ENCODE data around the gene PHC2. TPM values are rescaled to one million over a fixed set of nuclear protein-coding genes. Genes with fewer than 3 reads are reported as not detected.
"Not testable (repeated sequence)": the region's sequence is repeated elsewhere in the genome, so short reads cannot be mapped to it uniquely, and the experiment has no call there.

Gene PHC2
- total RNA-seq, 1 donor from 2014 or later: 36.1 TPM

DNA sequence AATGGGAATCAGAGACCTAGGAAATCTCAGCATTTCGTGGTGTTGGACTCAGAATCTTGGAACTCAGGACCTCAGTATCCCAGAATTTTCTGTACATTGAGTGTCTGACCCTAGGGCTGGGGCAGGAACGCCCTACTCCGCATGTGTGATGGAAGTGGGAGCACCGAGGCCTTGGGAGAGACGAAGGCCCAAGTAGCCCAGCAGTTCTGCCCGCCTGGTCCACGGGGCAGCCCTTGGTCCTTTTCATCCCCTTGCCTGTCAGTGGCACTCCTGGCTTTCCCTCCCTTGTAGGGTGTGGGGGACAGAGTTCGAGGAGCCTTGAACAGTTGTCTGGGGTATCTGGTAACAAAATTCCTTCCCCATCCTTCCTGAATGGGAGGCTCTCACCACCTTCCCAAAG is 120.2 kb downstream of the PHC2 start:
- no peak for DNase-seq

GRCh38 chr1:33309351-33309750 is 121.5 kb downstream of the PHC2 start:
- DNase-seq: not testable (repeated sequence)

DNA sequence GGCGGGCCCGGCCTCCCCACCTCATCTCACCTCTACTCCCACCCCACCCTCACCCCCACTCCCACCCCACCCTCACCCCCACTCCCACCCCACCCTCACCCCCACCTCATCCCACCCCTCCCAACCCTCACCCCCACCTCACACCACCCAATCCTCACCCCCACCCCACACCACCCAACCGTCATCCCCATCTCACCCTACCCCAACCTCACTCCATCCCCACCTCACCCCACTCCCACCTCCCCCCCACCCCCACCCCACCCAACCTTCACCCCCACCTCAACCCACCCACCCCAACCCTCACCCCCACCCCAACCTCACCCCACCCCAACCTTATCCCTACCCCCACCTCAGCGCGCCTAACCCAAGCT is 123.4 kb downstream of the PHC2 start:
- no peak for DNase-seq

- DNase-seq: no peak
These were observed 124.0 kb downstream of the PHC2 start for GRCh38 chr1:33306653-33307493.

DNA sequence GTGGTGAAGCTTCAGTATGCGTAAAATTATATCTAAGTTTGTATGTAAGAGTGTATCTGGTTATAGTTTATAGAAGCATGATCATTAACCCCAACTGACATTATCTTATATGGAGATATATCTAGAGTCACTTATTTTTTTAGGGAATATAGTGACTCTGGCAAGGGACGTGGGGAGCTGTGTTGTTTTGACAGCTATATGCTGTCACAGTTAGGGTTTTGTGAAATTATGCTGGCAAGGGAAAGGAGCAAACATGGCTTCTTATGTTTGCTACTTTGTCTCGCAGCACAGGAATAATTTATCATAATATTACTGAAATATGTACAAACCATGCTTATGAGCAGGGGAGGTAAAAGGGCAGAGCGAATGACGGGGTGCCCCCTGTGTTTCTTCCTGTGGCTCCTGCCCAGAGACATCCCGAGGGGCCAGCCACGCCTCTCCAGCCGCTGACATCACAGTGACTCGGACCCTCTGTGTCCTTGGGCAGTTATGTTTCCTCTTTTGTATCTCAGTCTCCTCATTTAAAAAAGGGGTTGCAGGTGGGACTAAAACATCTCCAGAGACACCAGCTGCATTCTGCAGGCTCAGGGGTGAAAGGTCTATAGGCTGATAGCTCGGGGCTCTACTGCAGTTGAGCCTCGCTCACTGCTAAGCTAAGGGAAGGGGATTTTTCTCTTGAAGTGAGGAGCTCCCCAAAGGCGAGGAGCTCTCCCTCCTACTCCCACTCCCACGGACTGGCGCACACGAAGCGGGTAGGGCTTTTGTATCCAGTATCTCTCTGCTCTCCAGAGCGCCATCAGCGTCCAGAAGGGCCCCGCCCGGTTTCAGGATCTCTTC is 124.9 kb downstream of the PHC2 start:
- DNase-seq: no peak

GRCh38 chr1:33305016-33305415 is 125.9 kb downstream of the PHC2 start:
- no peak for DNase-seq

DNA sequence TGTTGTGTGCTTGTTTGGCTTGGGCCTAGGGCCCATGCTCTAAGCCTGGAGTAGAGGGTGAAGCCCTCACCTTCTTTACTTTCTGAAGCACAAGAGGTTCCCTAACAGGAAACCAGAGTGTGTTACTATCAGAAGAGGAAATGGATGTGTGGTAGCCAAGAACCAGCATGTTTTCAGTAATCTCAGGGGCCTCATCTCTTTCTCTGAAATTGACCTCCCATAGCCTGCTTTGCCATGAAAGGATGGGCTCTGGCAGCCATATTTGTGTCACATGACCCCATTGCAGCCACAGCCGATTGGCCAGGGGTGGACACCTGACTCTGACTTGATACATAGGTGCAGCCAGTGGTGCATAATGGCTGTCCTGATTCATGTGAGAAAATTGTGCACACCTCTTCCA is 128.6 kb downstream of the PHC2 start:
- no peak for DNase-seq

- DNase-seq: peak; percentile 12
These were observed 129.5 kb downstream of the PHC2 start for GRCh38 chr1:33301273-33301984.

DNA sequence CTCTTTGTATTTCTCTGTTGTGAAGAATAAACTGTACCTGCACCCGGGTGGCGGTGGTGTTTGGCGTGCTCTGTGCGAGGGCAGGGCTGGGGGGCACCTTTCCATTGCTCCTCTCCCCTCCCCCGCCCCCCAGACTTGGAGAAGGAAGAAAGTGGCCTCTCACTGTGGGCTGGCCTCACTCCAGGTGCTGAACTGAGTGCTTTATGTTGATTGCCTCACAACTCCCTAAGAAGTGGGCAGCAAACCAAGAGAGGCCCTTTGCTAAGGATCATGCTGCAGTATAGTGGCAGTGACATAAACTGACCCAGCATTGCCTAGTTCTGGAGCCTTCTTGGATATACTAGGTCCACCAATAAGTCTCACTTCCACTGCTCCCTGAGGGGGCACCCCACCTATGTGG is 130.2 kb downstream of the PHC2 start:
- peak; percentile 36 for DNase-seq

DNA sequence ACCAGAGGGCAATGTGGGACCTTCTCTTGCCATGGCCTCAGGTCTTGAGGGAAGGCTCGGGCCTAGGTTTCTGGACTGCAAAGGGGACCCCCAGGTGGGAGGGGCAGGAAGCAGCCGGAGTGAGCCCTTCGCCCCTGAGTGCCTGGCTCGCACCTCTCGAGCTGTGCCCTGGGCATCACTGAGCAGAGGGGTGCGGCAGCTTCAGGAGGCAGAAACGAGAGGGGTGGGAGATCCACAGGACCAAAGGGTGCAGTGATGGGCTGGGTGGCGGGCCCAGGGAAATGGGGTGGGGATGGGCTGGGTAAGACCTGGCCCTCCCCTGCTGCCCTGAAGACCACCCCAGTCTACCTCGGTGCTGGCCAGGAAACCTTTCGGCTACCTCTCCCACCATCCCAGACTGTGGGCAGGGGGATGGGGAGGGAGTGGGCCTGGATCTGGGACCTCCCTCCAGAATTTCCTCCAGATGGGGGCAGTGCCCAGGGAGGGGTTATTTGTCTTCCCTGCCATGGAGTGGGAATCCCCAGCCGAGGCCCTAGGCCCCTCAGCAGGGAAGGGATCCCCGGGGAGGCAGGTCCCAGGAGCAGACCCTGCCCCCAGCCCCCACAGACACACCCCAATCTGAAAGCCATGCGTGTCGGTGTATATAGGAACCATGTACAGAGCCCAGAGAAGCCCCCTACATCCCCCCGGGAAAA is 131.3 kb downstream of the PHC2 start:
- DNase-seq: no peak

DNA sequence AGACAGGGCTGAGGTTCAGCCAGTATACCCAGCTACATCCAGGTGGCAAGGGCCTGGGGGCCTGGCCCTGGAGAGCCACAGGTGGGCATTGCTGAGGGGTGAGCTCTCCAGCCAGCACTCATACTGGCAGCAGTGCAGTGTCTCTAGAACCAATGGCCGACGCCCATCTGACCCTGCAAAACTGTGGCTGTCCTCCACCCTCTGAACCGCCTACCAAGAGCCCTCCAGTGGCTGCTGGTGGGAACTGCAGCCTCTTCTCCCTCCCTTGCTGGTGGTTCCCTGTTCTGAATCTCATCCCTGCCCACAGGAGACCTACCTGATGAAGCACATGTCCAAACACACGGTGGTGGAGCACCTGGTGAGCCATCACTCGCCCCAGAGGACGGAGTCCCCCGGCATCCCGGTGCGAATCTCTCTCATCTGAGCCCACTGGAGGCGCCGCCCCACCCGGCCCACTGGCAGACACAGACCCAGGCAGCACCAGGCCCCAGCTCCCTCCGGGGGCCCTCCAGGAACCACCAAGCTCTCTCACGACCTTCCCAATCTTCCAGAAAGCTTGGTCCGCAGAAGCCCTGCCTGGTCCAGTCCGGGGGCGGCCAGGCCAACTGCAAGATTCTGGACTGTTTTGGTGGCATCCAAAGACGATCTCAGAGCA is 132.1 kb downstream of the PHC2 start:
- no peak for DNase-seq

- no peak for DNase-seq
These were observed 132.8 kb downstream of the PHC2 start for GRCh38 chr1:33297911-33298622.

DNA sequence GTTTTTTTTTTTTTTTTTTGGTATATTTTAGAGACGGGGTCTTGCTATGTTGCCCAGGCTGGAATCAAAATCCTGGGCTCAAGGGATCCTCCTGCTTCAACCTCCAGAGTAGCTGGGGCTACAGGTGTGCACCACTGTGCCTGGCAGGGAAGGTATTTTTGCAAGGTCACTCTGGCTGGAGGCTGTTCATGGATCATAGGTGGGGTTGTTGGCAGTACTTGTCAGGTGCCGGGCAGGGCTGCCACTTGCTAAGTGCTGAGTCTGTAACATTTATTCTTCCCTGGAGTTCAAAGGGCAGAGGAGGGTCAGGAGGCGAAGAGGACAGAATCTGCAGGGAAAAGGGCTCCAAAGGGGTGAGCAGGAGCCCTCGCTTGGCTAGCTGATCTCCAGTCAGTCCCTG is 134.1 kb downstream of the PHC2 start:
- no peak for DNase-seq

GRCh38 chr1:33296082-33296458 is 134.8 kb downstream of the PHC2 start:
- no peak for DNase-seq

DNA sequence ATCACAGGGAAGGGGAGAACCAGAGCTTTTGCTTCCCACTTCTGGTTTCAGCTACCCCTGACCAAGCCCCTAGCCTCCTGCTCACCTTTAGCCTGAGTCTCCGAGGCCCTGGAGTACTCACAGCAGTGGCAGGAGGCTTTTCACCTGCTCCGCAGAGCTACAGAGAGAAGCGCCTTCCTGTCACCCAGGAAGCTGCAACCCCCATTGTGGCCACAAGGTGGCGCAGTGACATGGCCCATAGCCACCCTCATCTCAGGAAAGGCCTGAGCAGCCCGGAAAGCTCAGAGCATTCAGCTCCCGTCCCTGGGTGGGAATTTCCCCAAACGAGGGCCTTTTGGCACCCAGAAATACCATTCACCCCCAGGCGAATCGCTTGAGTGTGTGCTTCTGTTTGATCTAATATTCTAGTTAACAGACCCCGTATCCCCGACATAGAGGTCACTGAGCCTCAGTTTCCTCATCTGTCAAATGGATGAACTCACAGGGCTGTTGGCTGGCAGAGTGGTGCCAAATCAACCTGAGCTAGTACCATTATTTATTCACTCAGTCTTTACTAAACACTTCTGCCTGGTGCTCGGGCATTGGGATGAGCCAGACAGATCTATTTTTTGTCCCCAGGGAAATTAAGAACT is 135.3 kb downstream of the PHC2 start:
- DNase-seq: peak; percentile 61

DNA sequence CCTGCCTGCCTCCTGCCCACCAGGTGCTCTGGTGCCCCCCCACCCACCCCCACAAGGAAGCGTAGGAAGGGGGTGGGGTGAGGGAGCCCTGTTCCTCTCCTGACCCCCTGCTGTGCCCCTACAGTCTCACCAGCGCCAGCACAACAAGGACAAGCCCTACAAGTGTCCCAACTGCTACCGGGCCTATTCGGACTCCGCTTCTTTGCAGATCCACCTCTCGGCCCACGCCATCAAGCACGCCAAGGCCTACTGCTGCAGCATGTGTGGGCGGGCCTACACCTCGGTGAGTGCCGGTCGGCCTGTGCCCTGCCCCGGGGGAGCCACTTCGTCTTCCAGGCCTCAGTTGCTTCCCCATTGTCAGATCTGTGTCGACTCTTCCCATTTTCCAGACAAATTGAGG is 135.9 kb downstream of the PHC2 start:
- no peak for DNase-seq

DNA sequence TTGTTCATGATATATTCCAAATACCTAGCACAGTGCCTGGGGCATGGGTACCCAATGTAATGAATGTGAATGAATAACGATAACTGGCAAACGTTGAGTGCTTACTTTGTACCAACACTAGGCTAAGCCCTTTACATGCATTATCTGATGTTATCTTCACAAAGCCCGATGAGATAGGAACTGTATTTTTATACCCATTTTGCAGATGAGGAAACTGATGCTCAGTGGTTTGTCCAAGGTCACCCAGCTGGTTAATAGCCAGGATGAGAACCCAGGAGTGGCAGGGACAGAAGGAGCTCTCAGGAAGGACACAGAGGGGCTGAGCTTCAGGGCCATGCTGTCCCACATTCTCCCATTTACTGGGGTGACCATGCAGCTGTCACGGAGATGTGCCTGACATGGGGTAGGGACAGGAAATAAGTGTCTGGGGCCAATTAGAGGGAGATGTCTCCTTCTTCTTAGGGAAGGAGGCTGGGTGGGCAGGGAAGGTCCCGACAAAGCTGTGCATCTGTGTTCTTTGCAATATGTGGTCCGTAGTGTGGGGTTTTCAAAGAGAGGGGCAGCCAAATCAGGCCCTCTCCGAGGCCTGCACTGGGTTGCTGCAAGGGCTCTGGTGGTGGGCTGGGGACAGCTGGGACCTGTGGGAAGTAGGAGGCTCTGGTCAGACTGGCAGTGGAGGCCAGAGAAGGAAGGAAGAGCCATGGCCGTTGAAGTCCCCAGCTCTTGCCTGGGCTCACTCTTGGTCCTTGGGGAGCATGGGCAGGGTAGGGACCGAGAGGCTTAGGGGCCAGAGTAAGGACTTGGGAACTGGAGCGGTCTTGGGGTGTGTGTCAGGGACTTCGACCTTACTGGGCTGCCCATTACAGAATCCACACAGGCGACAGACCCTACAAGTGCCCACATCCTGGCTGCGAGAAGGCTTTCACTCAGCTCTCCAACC is 136.6 kb downstream of the PHC2 start:
- no peak for DNase-seq

DNA sequence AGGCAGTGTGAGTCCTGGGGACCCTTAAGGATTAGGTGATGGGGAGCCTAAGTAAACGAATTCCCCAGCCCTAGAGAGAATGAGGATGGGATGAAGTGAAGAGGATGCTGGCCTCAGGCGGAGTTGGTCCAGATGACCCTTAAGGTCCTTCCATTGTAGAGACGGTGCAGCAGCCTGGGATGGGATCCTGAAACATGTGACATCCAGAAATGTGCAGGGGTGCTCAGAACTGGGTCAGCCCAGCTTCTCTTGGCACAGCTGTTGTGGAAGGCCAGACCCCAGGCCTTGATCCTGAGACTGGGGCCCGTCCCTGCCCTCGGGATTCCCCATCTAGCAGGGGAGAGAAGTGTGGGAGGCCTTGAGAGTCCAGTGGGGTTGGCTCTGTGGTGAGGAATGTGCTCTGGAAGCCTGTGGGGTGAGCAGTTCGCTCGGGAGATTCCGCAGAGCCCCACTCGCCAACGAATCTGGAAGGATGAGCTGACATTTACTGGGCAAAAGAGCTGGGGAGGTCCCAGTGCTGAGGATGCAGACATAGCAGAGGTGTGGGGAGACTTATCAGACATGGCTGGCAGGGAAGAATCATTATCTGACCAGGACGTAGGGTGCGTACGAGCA is 138.1 kb downstream of the PHC2 start:
- no peak for DNase-seq

GRCh38 chr1:33290615-33291014 is 140.3 kb downstream of the PHC2 start:
- DNase-seq: not testable (repeated sequence)

All from skin of body (tissue), 2 donors.